HG03354 (cell line): ENCODE data around the gene SOBP.
"Not testable (repeated sequence)": the region's sequence is repeated elsewhere in the genome, so short reads cannot be mapped to it uniquely, and the experiment has no call there.

ENCODE experiments used
- ATAC-seq: cut with Tn5 transposase; IDR thresholded peaks from one replicate; pipeline ENCODE4 v1.9.1; 2021; ENCODE audit warnings: mild to moderate bottlenecking; ENCODE audit not compliant: unreplicated experiment, poor library complexity, severe bottlenecking

Gene SOBP

GRCh38 chr6:107489636-107490565 is at the start of gene SOBP:
TSS of gene SOBP (plus strand) at chr6:107490117. CDS start at chr6:107490617, 500 bp downstream.
- ATAC-seq: peak; percentile 65

GRCh38 chr6:107440936-107441335 is 49.0 kb upstream of the SOBP start:
- ATAC-seq: no peak

- ATAC-seq: no peak
Measured at GRCh38 chr6:107441682-107442081, 48.2 kb upstream of the SOBP start.

- no peak for ATAC-seq
Measured at GRCh38 chr6:107442938-107443607, 46.8 kb upstream of the SOBP start.

- ATAC-seq: no peak
Measured at GRCh38 chr6:107443608-107444267, 46.2 kb upstream of the SOBP start.

- ATAC-seq: no peak
Measured at GRCh38 chr6:107444277-107444676, 45.6 kb upstream of the SOBP start.

GRCh38 chr6:107447663-107448216 is 42.2 kb upstream of the SOBP start:
- no peak for ATAC-seq

GRCh38 chr6:107448776-107449175 is 41.1 kb upstream of the SOBP start:
- ATAC-seq: no peak

- ATAC-seq: peak; percentile 33
Measured at GRCh38 chr6:107458672-107459282, 31.1 kb upstream of the SOBP start.

GRCh38 chr6:107459283-107460082 is 30.4 kb upstream of the SOBP start, which contains the start of gene PDSS2:
TSS of gene PDSS2 (minus strand) at chr6:107459564. CDS start at chr6:107459285, 279 bp downstream.
- ATAC-seq: peak; percentile 95

GRCh38 chr6:107460083-107460631 is 29.8 kb upstream of the SOBP start:
- no peak for ATAC-seq

- no peak for ATAC-seq
Measured at GRCh38 chr6:107466062-107466461, 23.9 kb upstream of the SOBP start.

GRCh38 chr6:107470364-107470763 is 19.6 kb upstream of the SOBP start:
- ATAC-seq: no peak

- no peak for ATAC-seq
Measured at GRCh38 chr6:107473660-107474059, 16.3 kb upstream of the SOBP start.

GRCh38 chr6:107475360-107475759 is 14.6 kb upstream of the SOBP start:
- ATAC-seq: not testable (repeated sequence)

- not testable (repeated sequence) for ATAC-seq
Measured at GRCh38 chr6:107475826-107476225, 14.1 kb upstream of the SOBP start.

- ATAC-seq: no peak
Measured at GRCh38 chr6:107479089-107479690, 10.7 kb upstream of the SOBP start.

GRCh38 chr6:107485157-107485556 is 4.8 kb upstream of the SOBP start:
- no peak for ATAC-seq
